GM10266 (cell line): ENCODE data around the gene ZNF598.

Source experiments
- DNase-seq: peaks from one replicate; pipeline ENCODE4 v3.0.0; 2012; ENCODE audit errors: extremely low spot score
- CTCF ChIP-seq: IDR thresholded peaks from 2 replicates; pipeline ENCODE4 v1.5.1; 2012; ENCODE audit warnings: mild to moderate bottlenecking, low read depth; ENCODE audit not compliant: control insufficient read depth, insufficient read depth; ENCODE audit errors: missing control alignments

The ZNF598 gene

GRCh38 chr16:2045965-2046892, 36.6 kb upstream of the ZNF598 start:
- no peak for DNase-seq
- no peak for TF ChIP-seq CTCF

DNA sequence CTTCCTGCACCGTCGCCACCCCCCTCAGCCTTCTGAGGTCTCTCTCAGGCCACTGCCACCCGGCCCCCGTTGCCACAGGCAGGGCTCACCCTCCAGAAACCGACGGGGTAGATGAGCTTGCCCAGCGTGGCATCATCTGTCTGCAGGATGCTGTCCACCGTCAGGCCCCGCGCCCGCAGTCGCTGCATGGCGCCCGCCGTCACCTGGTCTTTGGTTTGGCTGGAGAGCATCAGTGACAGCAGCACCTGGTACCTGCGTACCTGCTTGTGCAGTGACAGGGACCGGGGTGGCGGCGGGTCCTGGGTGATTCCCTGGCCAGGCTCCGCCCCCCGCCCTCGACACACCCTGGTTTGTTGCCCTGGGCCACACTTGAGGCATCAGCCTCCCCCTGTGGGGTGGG, 34.9 kb upstream of the ZNF598 start:
- TF ChIP-seq CTCF: no peak

GRCh38 chr16:2043667-2044451, 34.2 kb upstream of the ZNF598 start:
- no peak for DNase-seq
- TF ChIP-seq CTCF: no peak

More for the DNA sequence above, 34.9 kb upstream of the ZNF598 start:
- DNase-seq: no peak

DNA sequence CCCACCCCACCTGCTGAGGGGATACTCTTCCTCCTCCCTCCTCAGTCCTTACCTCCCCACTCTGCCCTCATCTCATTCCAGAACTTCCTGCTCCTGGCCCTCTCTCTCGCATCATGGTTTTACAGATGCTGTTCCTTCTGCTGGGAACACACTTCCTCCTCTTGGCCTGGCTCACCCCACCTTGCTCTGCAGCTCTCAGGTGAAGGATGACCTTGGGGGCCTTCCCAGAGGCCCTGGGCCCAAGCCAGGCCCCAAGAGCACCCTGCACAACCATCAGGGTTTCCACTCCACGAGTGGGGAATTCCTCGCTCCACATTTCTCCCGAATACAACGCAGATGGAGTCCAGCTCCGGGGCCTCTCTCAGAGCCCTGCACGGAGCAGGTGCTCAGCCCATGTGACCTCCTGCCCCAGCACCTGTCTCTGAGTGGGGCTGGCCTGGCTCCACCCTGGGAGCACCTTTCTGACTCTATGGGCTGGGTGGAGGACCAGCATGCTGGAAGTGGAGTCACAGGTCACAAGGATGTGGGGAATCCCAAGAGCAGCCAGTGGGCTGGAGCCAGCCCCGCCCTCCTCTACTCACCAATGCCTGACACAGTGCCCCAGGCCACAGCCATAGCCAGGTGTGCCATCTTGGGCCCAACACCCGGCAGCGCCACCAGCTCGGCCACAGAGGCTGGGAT, 33.5 kb upstream of the ZNF598 start:
- no peak for TF ChIP-seq CTCF
- DNase-seq: no peak

DNA sequence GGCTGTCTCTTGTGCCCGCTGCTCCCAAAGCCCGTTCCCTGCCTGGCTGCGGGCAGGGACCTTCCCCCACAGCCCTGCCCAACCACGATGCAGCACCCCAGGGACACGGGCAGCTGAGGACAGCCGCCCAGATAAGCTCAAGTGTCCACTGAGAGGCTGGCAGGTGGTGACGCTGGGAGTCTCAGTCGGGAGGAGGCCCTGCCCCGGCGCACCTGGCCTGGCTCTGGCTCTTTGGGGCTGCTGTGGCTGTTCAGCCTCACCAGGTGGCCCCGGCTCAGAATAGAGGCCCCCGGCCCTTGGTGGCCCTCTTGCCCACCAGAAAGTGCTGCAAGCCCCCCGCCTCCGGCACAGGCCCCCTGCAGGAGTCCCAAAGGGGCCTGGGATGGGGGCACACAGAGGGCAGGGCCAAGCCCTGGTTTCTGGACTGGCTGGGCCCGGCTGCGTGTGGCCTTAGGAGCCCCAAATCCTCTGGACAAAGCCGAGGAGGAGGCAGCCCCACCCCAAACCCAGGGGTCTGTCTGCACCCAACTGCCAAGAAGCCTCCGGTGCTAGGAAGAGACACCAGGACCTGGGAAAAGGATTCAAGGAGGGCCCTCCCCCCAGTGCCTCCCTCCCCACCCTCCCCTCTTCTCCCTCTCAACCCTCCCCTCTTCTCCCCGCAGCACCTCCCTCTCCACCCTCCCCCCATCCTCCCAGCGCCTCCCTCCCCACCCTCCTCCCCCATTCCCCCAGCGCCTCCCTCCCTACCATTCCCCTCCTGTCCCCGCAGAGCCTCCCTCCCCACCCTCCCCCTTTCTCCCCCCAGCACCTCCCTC, 32.8 kb upstream of the ZNF598 start:
- no peak for TF ChIP-seq CTCF

GRCh38 chr16:2040787-2041522, 31.3 kb upstream of the ZNF598 start:
- TF ChIP-seq CTCF: no peak
- no peak for DNase-seq

More for the DNA sequence above, 32.8 kb upstream of the ZNF598 start:
- DNase-seq: no peak
